HG03342 (cell line): ENCODE measurements around the gene HOOK1.

Experiments used
- ATAC-seq: cut with Tn5 transposase; IDR thresholded peaks from one replicate; pipeline ENCODE4 v1.9.1; 2021; ENCODE audit warnings: mild to moderate bottlenecking, moderate library complexity; ENCODE audit not compliant: unreplicated experiment

HOOK1 gene

GRCh38 chr1:59814901-59815825, at the start of gene HOOK1:
Gene HOOK1 (plus strand): TSS chr1:59814949. CDS start chr1:59815118, 169 bp downstream.
- peak; percentile 20 for ATAC-seq

GRCh38 chr1:59765011-59765730, 49.6 kb upstream of the HOOK1 start:
- no peak for ATAC-seq

- no peak for ATAC-seq
Measured at GRCh38 chr1:59766227-59766855, 48.4 kb upstream of the HOOK1 start.

DNA sequence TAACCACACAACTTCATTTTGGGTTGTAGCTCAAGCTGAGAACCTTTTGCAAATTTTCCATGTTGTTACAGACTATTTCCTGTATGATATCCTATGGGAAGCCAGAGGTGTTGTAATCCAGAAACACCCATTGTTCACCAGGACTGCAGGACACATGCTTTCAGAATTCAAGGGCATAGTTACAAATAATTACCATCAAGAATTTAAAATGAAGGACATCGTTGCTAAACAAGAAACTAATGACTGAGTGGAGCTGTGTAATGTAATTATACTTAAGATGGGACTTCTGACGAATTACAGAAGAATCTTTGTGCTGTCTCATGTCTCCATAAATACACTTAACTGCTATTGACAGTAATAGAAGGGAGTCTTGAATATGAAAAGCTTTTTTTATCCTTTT, 47.6 kb upstream of the HOOK1 start:
- ATAC-seq, result no peak

- no peak for ATAC-seq
Measured at GRCh38 chr1:59768792-59769735, 45.7 kb upstream of the HOOK1 start.

GRCh38 chr1:59769736-59770095, 45.0 kb upstream of the HOOK1 start:
- no peak for ATAC-seq

DNA sequence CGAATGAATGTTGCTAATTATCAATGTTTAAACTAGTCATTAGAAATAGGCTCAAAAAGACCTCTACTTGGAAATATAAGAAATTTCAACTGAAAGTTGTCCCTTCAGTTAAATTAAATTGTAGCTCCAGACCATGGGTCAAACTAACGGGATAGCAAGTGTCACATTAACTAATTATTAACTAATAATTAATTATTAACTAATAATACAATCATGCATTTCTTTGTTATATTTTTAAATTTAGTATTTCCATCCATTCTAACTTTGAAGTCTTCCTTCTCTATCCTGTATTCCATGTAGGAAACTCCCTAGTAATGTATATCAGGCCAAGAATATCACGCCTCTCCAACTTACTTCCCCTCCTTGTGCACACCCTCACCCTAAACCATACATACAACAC, 43.4 kb upstream of the HOOK1 start:
- ATAC-seq, result no peak

DNA sequence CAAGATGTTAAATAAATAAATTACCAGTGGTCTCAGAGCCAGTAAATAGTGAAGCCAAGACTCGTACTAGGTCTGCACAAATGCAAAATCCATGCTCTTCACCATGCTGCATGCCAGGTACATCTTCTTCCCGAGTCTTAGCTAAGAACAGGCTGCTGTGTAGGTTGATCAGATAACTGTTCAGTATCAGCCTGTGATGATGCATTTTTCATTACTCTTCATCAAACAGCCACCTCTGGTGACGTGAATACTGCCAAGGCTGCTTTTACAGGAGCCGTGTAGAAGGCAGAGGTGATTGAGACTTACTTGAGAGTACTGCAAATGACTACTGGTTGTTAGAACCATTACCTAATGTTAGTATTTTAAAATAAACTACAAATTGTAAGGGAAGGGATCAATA, 39.3 kb upstream of the HOOK1 start:
- no peak for ATAC-seq

- no peak for ATAC-seq
Measured at GRCh38 chr1:59776960-59777852, 37.5 kb upstream of the HOOK1 start.

- no peak for ATAC-seq
Measured at GRCh38 chr1:59779949-59780348, 34.8 kb upstream of the HOOK1 start.

DNA sequence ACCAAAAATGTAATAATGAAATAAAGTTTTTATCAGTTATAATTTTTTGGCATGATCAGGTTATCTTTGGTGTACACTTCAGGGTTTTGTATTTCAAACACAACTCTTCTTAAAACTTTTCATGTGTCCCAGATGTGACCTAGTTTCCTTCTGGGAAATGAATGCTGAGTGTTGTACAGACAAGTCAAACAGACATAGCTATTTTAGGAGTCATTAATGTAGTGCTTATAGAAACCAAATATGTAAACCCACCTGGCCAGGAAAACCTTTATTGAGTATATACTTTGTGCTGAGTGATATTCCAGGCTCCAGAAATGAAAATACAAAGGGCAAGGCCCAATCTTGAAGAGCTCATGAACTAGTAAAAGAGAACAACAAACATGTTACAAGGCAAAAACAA, 25.9 kb upstream of the HOOK1 start:
- ATAC-seq, result no peak

DNA sequence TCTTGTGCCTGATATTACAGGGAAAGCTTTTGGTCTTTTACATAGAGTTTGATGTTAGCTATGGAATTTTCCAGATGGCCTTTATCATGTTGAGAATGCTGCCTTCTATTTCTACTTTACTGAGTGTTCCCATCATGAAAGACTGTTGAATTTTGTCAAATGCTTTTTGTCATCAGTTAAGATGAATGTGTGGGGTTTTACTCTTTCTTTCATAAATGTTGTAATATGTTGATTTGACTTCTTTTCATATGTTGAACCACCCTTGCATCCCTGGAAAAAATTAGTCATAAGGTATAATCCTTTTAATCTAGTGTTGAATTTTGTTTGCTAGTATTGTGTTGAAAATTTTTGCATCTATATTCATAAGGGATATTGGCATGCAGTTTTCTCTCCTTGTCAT, 16.1 kb upstream of the HOOK1 start:
- no peak for ATAC-seq

- no peak for ATAC-seq
Measured at GRCh38 chr1:59803458-59804038, 11.2 kb upstream of the HOOK1 start.

GRCh38 chr1:59804301-59804700, 10.4 kb upstream of the HOOK1 start:
- ATAC-seq, result no peak

DNA sequence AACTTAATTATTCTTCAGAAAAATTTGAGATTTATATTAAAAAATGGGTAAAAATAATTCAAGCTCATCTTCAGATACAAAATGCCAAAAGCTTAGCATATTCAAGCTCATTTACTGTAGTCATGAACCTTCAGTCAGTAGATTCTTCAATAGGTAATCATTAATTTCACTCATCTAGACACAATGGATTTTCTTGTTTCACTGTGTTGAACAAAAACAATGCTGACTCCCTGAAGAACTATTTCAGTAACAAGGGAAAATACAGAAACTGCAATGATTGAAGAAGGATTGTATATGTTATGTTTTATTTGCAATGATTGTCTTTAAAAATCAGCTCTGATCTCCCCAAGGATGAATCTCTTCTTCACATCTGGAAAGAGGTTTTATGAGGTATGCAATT, 9.2 kb upstream of the HOOK1 start:
- no peak for ATAC-seq

- ATAC-seq, result peak; percentile 85
Measured at GRCh38 chr1:59814180-59814900, 409 bp upstream of the HOOK1 start.

GRCh38 chr1:59815892-59816291, 1.1 kb downstream of the HOOK1 start:
- ATAC-seq, result no peak

DNA sequence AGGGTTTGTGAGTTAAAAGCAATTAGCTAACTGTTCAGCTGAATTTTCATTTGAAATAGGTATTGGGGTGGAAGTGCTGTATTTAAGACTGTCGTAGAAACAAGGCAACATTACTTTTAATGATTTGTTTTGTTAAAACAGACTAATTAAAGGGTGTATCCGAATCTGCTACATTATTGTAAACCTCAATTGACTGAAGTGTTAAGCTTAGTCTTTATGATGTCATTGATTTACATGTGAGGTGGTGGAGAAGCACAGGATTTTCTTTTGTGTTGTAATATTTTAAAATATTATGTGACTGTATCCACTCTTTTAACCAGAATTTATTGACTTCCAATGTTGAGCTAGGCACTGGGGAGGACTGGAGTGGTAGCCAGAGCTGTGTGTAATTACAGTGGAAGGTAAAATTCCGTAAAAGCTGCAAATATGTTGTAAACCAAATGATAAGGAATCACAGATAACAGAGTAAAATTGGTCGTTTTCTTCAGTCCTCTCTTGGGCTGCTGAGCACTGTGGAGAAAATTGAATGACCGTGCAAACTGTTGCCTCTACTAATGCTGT, 1.6 kb downstream of the HOOK1 start:
- no peak for ATAC-seq
